ENCODE results near the gene PTPN2. TPM values are rescaled to one million over a fixed set of nuclear protein-coding genes. Genes with fewer than 3 reads are reported as not detected.

Gene PTPN2
- total RNA-seq, 1 donor from 2014 or later: 81.8 TPM

GRCh38 chr18:12872408-12872807 lies 11.6 kb downstream of the PTPN2 start:
- no peaks in the 10 kb centered on the region for H3K4me1 ChIP-seq
- H3K9me3 ChIP-seq: no peaks in the 10 kb centered on the region
- no peak for DNase-seq (ENCODE audit: low spot score in 2 of 2)
- H3K27me3 ChIP-seq: no peaks in the 10 kb centered on the region
- intact Hi-C loops (cut with DNase I): no loop called here
- no peak overlapping the region for H3K27ac ChIP-seq
- TF ChIP-seq, protein P1, sequence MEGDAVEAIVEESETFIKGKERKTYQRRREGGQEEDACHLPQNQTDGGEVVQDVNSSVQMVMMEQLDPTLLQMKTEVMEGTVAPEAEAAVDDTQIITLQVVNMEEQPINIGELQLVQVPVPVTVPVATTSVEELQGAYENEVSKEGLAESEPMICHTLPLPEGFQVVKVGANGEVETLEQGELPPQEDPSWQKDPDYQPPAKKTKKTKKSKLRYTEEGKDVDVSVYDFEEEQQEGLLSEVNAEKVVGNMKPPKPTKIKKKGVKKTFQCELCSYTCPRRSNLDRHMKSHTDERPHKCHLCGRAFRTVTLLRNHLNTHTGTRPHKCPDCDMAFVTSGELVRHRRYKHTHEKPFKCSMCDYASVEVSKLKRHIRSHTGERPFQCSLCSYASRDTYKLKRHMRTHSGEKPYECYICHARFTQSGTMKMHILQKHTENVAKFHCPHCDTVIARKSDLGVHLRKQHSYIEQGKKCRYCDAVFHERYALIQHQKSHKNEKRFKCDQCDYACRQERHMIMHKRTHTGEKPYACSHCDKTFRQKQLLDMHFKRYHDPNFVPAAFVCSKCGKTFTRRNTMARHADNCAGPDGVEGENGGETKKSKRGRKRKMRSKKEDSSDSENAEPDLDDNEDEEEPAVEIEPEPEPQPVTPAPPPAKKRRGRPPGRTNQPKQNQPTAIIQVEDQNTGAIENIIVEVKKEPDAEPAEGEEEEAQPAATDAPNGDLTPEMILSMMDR (IDR thresholded peaks at IDR 0.05): no peak
- no peaks in the 10 kb centered on the region for H3K36me3 ChIP-seq
- H3K4me3 ChIP-seq: no peak overlapping the region

DNA sequence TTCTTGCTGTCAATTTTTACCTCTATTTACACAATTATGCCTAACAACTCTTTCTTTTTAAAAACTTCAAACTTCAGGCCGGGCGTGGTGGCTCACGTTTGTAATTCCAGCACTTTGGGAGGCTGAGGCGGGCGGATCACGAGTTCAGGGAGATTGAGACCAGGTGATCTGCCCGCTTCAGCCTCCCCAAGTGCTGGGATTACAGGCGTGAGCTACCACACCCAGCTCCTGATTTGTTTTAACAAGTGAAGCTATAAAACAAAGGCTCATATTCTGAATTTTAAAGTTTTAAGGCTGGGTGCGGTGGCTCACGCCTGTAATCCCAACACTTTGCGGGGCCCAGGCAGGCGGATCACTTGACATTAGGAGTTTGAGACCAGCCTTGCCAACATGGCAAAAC lies 15.5 kb downstream of the PTPN2 start:
- intact Hi-C loops (cut with DNase I): no loop called here
- Histone ChIP-seq H3K36me3 (no peaks in the 10 kb centered on the region), H3K4me3 (no peak overlapping the region), H3K27ac (no peak overlapping the region), H3K4me1 (no peaks in the 10 kb centered on the region), H3K27me3 (no peaks in the 10 kb centered on the region), H3K9me3 (no peaks in the 10 kb centered on the region)
- TF ChIP-seq, protein P1 (IDR thresholded peaks at IDR 0.05): no peak
- no peak for DNase-seq (ENCODE audit: low spot score in 2 of 2)

DNA sequence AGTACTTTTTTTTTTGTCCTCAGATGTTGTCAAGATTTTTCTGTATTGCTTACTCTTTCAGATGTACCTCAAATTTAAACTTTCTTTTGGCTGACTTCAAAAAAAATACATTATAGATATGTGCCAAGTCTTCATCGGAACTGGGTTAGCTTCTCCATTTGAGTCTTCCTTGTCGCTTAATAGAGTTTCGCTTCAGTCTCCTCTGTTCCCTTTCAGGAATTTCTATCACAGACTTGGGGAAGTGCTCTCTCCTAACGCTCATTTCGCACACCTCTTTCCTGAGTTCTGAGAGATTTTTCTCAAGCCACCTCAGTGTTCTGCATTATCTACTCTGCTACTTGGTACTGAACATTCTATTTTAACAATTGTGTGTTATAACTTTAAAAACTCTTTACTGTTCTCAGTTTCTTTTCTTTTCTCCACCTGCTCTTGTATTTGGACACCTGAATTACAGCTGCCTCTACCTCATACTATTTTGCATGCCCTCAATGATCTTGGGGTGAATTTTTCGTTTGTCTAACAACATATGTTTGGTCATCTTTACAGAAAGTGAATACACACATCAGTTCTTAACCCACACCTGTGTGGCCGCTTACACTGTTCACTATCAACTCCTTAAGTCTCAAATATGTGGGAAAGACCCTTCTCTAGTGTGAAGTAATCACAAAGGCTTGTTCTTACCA lies 16.5 kb downstream of the PTPN2 start:
- intact Hi-C loops (cut with DNase I): no loop called here
- TF ChIP-seq, protein P1 (IDR thresholded peaks at IDR 0.05): no peak
- DNase-seq (ENCODE audit: low spot score in 2 of 2): no peak
- Histone ChIP-seq H3K4me3 (no peak overlapping the region), H3K27ac (no peak overlapping the region), H3K9me3 (no peaks in the 10 kb centered on the region), H3K27me3 (no peaks in the 10 kb centered on the region), H3K36me3 (no peaks in the 10 kb centered on the region), H3K4me1 (no peaks in the 10 kb centered on the region)

DNA sequence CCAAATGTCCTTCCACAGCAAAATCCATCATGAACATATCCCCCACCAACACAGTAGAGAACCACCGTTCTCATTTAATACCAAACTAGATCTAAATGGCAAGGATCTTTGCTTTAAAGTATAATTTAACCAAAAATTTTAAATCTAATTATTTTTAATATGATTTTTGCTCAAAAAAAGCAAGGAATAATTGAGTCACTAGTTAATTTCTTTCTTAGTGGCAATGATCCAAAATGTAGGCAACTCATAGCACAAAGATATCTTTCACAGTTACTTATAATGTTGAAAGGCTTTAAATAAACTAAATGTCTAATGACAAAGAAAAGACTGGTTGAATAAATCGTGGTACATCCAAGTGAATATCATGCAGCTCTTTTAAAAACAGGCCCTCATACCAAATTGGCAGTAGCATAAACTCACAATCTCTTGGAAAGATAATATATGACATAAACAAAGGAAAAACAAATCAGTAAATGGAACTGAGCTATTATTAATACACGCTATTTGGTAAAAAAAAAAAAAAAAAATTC lies 20.3 kb downstream of the PTPN2 start:
- Histone ChIP-seq H3K27ac (no peak overlapping the region), H3K4me1 (no peaks in the 10 kb centered on the region), H3K27me3 (no peaks in the 10 kb centered on the region), H3K9me3 (no peaks in the 10 kb centered on the region), H3K4me3 (no peak overlapping the region), H3K36me3 (no peaks in the 10 kb centered on the region)
- intact Hi-C loops (cut with DNase I): no loop called here
- TF ChIP-seq, protein P1 (IDR thresholded peaks at IDR 0.05): no peak
- DNase-seq (ENCODE audit: low spot score in 2 of 2): no peak

- H3K27me3 ChIP-seq: no peaks in the 10 kb centered on the region
- no peaks in the 10 kb centered on the region for H3K36me3 ChIP-seq
- H3K4me3 ChIP-seq: no peak overlapping the region
- H3K9me3 ChIP-seq: no peaks in the 10 kb centered on the region
- DNase-seq (ENCODE audit: low spot score in 2 of 2): no peak
- intact Hi-C loops (cut with DNase I): no loop called here
- no peak overlapping the region for H3K27ac ChIP-seq
- TF ChIP-seq, protein P1 (IDR thresholded peaks at IDR 0.05): no peak
- no peaks in the 10 kb centered on the region for H3K4me1 ChIP-seq
Measured at GRCh38 chr18:12862874-12863482, 21.1 kb downstream of the PTPN2 start.

Data from ascending aorta (tissue), 2 donors.